ENCODE measurements around the gene TLE2.
"Not testable (repeated sequence)": the region's sequence is repeated elsewhere in the genome, so short reads cannot be mapped to it uniquely, and the experiment has no call there.

GRCh38 chr19:3050016-3050415 is 20.9 kb upstream of the TLE2 start:
- TF ChIP-seq CTCF (IDR thresholded peaks at IDR 0.05; ENCODE audit: extremely low read depth in 1 of 2, insufficient read depth in 1 of 2, low read depth in 1 of 2, low read length in 2 of 2); EZH2 (IDR thresholded peaks at IDR 0.05; ENCODE audit: borderline replicate concordance, low read depth, low read length, severe bottlenecking): not testable (repeated sequence)

Measured in endothelial cell of umbilical vein (primary cell).